Uterus (tissue), 2 donors: ENCODE data around the gene ABRACL.

ENCODE experiments used
- CTCF ChIP-seq, 4 experiments: fragments of 200-600 bp in 2 of 4; fragments of 450-650 bp in 2 of 4; sonication (generic) in 2 of 4; IDR thresholded peaks; one replicate each; pipeline ENCODE4 v1.5.1; 2016 to 2019; ENCODE audit warnings: antibody characterized with exemption in 4 of 4, mild to moderate bottlenecking in 2 of 4, moderate library complexity in 1 of 4
- POLR2A ChIP-seq, 2 donors: fragments of 450-650 bp; IDR thresholded peaks; one replicate each; pipeline ENCODE4 v1.6.1; 2016; ENCODE audit warnings: antibody characterized with exemption in 2 of 2, mild to moderate bottlenecking in 1 of 2, moderate library complexity in 1 of 2

GRCh38 chr6:138987643-138988468 is 40.7 kb upstream of the ABRACL start, which contains the start of gene REPS1:
- TF ChIP-seq CTCF (IDR thresholded peaks at IDR 0.05) (peak; percentile 91 to 100 (median 97)), POLR2A (IDR thresholded peaks at IDR 0.05) (peak; percentile 30 to 68)
